ENCODE results near the gene PCYT2. TPM values are rescaled to one million over a fixed set of nuclear protein-coding genes. Genes with fewer than 3 reads are reported as not detected.

Gene PCYT2
- total and polyA plus RNA-seq, 10 of the 15 experiments (the other 5 are each of a cell fraction or from before 2014, with no cell fraction given) = 0.63 to 72.0 (median 45.0) TPM

DNA sequence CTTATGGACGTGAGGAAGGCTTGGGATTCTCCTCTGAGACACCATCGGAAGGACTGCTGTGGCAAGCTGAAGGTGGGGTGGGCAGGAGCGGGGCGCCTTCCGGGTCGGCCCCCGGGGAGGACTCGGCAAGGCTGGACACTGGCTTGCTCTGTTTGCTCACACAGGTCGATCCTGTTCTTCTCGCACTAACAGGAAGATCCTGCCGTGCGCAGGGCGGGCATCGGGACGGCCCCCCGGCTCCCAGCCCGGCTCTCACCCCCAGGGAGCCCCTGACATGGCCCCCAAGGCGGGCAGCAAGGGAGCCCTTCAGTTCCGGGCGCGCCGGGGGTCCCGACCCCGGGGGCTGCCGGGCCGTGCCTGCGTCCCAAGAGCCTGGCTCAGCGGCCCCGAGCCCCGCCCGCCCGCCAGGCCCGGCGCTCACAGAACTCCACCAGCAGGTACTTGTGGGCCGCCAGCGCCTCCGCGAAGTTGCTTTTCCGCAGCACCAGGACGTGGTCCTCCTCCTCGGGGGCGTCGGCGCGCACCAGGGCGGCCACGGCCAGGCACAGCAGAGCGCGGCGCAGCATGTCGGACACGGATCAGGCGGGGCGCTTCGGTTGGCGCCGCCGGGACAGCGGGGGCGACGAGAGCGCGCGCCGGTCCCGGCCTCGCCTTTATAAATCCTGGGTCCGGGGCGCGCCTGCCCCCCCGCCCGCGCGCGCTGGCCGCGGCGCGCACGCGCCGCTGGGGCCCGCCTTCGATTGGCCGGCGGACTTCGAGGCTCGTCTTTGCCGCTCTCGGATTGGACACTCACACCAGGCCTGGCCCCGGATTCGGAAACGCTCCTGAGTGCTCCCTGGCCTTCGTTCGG is 51.1 kb downstream of the PCYT2 start, which contains the start of gene P4HB (continued):
- TF ChIP-seq PRDM15 (CRISPR knock-in tag; IDR thresholded peaks at IDR 0.05) (no peak; the same call in 1 of the 2 replicates), NFYB (IDR thresholded peaks at IDR 0.05; ENCODE audit: insufficient read depth, low read depth, low read length) (no peak), HDAC2 (IDR thresholded peaks at IDR 0.05) (no peak), ZNF622 (IDR thresholded peaks at IDR 0.05) (no peak), YBX1 (IDR thresholded peaks at IDR 0.05) (no peak), IRF4 (IDR thresholded peaks at IDR 0.05; ENCODE audit: low read depth, low read length) (no peak), FOXK2 (IDR thresholded peaks at IDR 0.05) (no peak), CREM (IDR thresholded peaks at IDR 0.05; ENCODE audit: low read depth) (no peak), CBX5 (IDR thresholded peaks at IDR 0.05; ENCODE audit: low read depth) (no peak), SPI1 (IDR thresholded peaks at IDR 0.05; ENCODE audit: borderline replicate concordance, insufficient read depth, low read depth, low read length) (no peak), MEF2A (IDR thresholded peaks at IDR 0.05; ENCODE audit: insufficient read depth, low read depth, low read length) (no peak), CHD2 (IDR thresholded peaks at IDR 0.05; ENCODE audit: borderline replicate concordance, low read depth, low read length) (no peak), MYC (IDR thresholded peaks at IDR 0.05; ENCODE audit: insufficient read depth, insufficient read length, insufficient replicate concordance, low read length, severe bottlenecking) (peak; percentile 57), ASH2L (IDR thresholded peaks at IDR 0.05; ENCODE audit: borderline replicate concordance, low read depth) (no peak), FOXM1 (IDR thresholded peaks at IDR 0.05; ENCODE audit: low read depth, low read length) (no peak), DPF2 (IDR thresholded peaks at IDR 0.05) (no peak; the same call in 1 of the 2 replicates)
- TF ChIP-seq, protein P1, sequence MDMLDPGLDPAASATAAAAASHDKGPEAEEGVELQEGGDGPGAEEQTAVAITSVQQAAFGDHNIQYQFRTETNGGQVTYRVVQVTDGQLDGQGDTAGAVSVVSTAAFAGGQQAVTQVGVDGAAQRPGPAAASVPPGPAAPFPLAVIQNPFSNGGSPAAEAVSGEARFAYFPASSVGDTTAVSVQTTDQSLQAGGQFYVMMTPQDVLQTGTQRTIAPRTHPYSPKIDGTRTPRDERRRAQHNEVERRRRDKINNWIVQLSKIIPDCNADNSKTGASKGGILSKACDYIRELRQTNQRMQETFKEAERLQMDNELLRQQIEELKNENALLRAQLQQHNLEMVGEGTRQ (IDR thresholded peaks at IDR 0.05; ENCODE audit: borderline replicate concordance, low read depth, low read length) = no peak
- TF ChIP-seq, protein P2, sequence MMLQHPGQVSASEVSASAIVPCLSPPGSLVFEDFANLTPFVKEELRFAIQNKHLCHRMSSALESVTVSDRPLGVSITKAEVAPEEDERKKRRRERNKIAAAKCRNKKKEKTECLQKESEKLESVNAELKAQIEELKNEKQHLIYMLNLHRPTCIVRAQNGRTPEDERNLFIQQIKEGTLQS (IDR thresholded peaks at IDR 0.05; ENCODE audit: borderline replicate concordance, extremely low read depth, low read depth, low read length) = no peak
- TF ChIP-seq, protein P3, sequence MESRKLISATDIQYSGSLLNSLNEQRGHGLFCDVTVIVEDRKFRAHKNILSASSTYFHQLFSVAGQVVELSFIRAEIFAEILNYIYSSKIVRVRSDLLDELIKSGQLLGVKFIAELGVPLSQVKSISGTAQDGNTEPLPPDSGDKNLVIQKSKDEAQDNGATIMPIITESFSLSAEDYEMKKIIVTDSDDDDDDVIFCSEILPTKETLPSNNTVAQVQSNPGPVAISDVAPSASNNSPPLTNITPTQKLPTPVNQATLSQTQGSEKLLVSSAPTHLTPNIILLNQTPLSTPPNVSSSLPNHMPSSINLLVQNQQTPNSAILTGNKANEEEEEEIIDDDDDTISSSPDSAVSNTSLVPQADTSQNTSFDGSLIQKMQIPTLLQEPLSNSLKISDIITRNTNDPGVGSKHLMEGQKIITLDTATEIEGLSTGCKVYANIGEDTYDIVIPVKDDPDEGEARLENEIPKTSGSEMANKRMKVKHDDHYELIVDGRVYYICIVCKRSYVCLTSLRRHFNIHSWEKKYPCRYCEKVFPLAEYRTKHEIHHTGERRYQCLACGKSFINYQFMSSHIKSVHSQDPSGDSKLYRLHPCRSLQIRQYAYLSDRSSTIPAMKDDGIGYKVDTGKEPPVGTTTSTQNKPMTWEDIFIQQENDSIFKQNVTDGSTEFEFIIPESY (IDR thresholded peaks at IDR 0.05) = no peak

Measured in GM12878 (cell line).